HepG2 (cell line): Measurements from ENCODE around the gene ASTN2. TPM values are rescaled to one million over a fixed set of nuclear protein-coding genes. Genes with fewer than 3 reads are reported as not detected.

ENCODE experiments used
- ATAC-seq: fragments of 200-7000 bp; cut with Tn5 transposase; 3 replicates; pipeline ENCODE4 v1.9.1; 2020; ENCODE audit warnings: mild to moderate bottlenecking, moderate library complexity
- BruUV-seq: library from RNA; stranded (reverse); fragments of 400-500 nt; replicated peaks from 2 replicates; lab custom pipeline; 2021; lab: Mats Ljungman, UMichigan
- CTCF ChIA-PET: fragments of 300-600 bp; formaldehyde crosslinking; extraction: SDS; loops from one replicate; lab custom pipeline; 2021; ENCODE audit warnings: low total read pairs, inconsistent platforms, low intra/inter-chr PET ratio; lab: Yijun Ruan, JAX
- POLR2A ChIA-PET: fragments of 350-600 bp; sonication (Branson Sonifier 250); formaldehyde crosslinking; loops from one replicate; lab custom pipeline; 2020; ENCODE audit warnings: antibody characterized with exemption, inconsistent platforms; lab: Yijun Ruan, JAX
- DNase-seq: peaks from one replicate; pipeline ENCODE4 v3.0.0-alpha.2; 2015; ENCODE audit warnings: low spot score
- FAIRE-seq: peaks from 3 replicates; lab custom pipeline; 2011; peaks lifted over from hg19 to GRCh38; lab: Jason Lieb, UNC
- H2AFZ ChIP-seq: one replicate; pipeline ENCODE4 v1.6.1; 2011; ENCODE audit warnings: low read length, inconsistent platforms
- H3K27ac ChIP-seq: fragments of 300-600 bp; 3 replicates; pipeline ENCODE4 v1.8.0; 2011; ENCODE audit warnings: mixed run types, mild to moderate bottlenecking, mixed read lengths, low read length, inconsistent platforms; ENCODE audit not compliant: insufficient read depth; ENCODE audit errors: extremely low read length
- H3K27me3 ChIP-seq, 2 experiments: fragments of 200-600 bp in 1 of 2; 2 replicates in 1 of 2; 3 replicates in 1 of 2; pipeline versions ENCODE4 v1.6.0 to v1.8.0; 2011; ENCODE audit warnings: low read length in 2 of 2, mild to moderate bottlenecking in 2 of 2, moderate library complexity in 2 of 2, inconsistent platforms in 1 of 2; ENCODE audit not compliant: insufficient read depth in 2 of 2, control insufficient read depth in 1 of 2
- H3K36me3 ChIP-seq, 2 experiments: fragments of 200-600 bp in 1 of 2; replicated peaks in 1 of 2; 2 replicates in 1 of 2; 3 replicates in 1 of 2; pipeline versions ENCODE4 v1.5.1 to v1.8.0; 2011; ENCODE audit warnings: low read length in 2 of 2, inconsistent platforms in 1 of 2; ENCODE audit not compliant: insufficient read depth in 2 of 2, control insufficient read depth in 1 of 2
- H3K4me1 ChIP-seq: 2 replicates; pipeline ENCODE4 v1.5.1; 2012; ENCODE audit warnings: low read length, inconsistent platforms; ENCODE audit not compliant: insufficient read depth
- H3K4me2 ChIP-seq: 2 replicates; pipeline ENCODE4 v1.6.0; 2011; ENCODE audit warnings: low read depth, low read length, inconsistent platforms
- H3K4me3 ChIP-seq, 3 experiments: fragments of 200-600 bp in 1 of 3; sonication (generic), shearing (Covaris generic) in 1 of 3; replicated peaks in 1 of 3; 2 replicates each; pipeline ENCODE4 v1.5.1; 2011 to 2016; ENCODE audit warnings: low read length in 3 of 3, inconsistent platforms in 2 of 3, low read depth in 2 of 3, mild to moderate bottlenecking in 2 of 3, control low read depth in 1 of 3, mixed read lengths in 1 of 3; ENCODE audit not compliant: insufficient read depth in 1 of 3
- H3K79me2 ChIP-seq: one replicate; pipeline ENCODE4 v1.6.1; 2011; ENCODE audit warnings: low read length, inconsistent platforms; ENCODE audit not compliant: insufficient read depth
- H3K9ac ChIP-seq: 2 replicates; pipeline ENCODE4 v1.6.0; 2011; ENCODE audit warnings: mild to moderate bottlenecking, low read depth, low read length, inconsistent platforms; ENCODE audit not compliant: insufficient read depth
- H3K9me3 ChIP-seq: 2 replicates; pipeline ENCODE4 v1.5.1; 2012; ENCODE audit warnings: mild to moderate bottlenecking, low read length
- H4K20me1 ChIP-seq: 2 replicates; pipeline ENCODE4 v1.6.0; 2011; ENCODE audit warnings: inconsistent platforms, mild to moderate bottlenecking, low read length, moderate library complexity; ENCODE audit not compliant: insufficient read depth
- ATAD3A ChIP-seq: sonication (generic); formaldehyde crosslinking; IDR thresholded peaks from 2 replicates; pipeline ENCODE4 v1.4.0; 2020; ENCODE audit warnings: missing genetic modification reagents
- CCAR2 ChIP-seq: fragments of 200-400 bp; formaldehyde crosslinking; optimal IDR thresholded peaks from 2 replicates; pipeline ENCODE3; 2018; ENCODE audit warnings: low read depth, mild to moderate bottlenecking, low read length, moderate library complexity
- HCFC1 ChIP-seq: fragments of 150-350 bp; IDR thresholded peaks from 2 replicates; pipeline ENCODE4 v1.6.1; 2014; ENCODE audit warnings: low read depth, low read length
- HNF1A ChIP-seq, 2 experiments: sonication (generic) in 1 of 2; formaldehyde crosslinking in 1 of 2; IDR thresholded peaks; 2 replicates each; pipeline versions ENCODE4 v1.4.0 to v1.6.1; 2016 to 2020; ENCODE audit warnings: borderline replicate concordance in 1 of 2, low read depth in 1 of 2, mild to moderate bottlenecking in 1 of 2, missing genetic modification reagents in 1 of 2
- PHF21A ChIP-seq: sonication (generic); formaldehyde crosslinking; IDR thresholded peaks from 2 replicates; pipeline ENCODE4 v1.5.0; 2020; ENCODE audit warnings: mild to moderate bottlenecking, missing genetic modification reagents
- PLSCR1 ChIP-seq: sonication (generic); formaldehyde crosslinking; IDR thresholded peaks from 2 replicates; pipeline ENCODE4 v1.5.0; 2020; ENCODE audit warnings: missing genetic modification reagents, mild to moderate bottlenecking, borderline replicate concordance
- ZNF431 ChIP-seq: sonication (generic); formaldehyde crosslinking; IDR thresholded peaks from 2 replicates; pipeline ENCODE4 v1.9.0; 2022; ENCODE audit warnings: missing genetic modification reagents, low read depth, mild to moderate bottlenecking, borderline replicate concordance
- ZNF790 ChIP-seq: sonication (generic); formaldehyde crosslinking; IDR thresholded peaks from 2 replicates; pipeline ENCODE4 v1.8.0; 2022; ENCODE audit warnings: missing genetic modification reagents, mild to moderate bottlenecking, borderline replicate concordance
- WGBS: methylation state at CpG from one replicate; pipeline ENCODE4 v1.1.6; 2017; ENCODE audit warnings: low lambda C conversion rate; 5-methylcytosine and 5-hydroxymethylcytosine counted together
- in situ Hi-C: cut with HindIII; loops from 2 replicates; pipeline ENCODE4 v1.10.0; 2017; ENCODE audit warnings: low pct_unique_long_range_greater_than_20kb; ENCODE audit not compliant: extremely low pct_ligation_motif_present
- intact Hi-C: fragments of 100-400 bp; cut with micrococcal nuclease; formaldehyde crosslinking; loops from one replicate; pipeline ENCODE4 v1.10.0; 2022; ENCODE audit not compliant: unreplicated experiment
- polyA plus RNA-seq, 8 experiments: library from polyadenylated mRNA; depleted of rRNA in 3 of 8; stranded (reverse) in 7 of 8; unstranded in 1 of 8; fragments of >200 nt; fragmentation: Illumina TruSeq in 4 of 8; extraction: Trizol in 4 of 8; gene quantifications; 2 replicates each; pipeline versions ENCODE4 v1.2.1 to v1.2.3, GENCODE V29; 2011 to 2016; ENCODE audit warnings: low read depth in 4 of 8, missing spikeins in 1 of 8, mixed read lengths in 1 of 8; ENCODE audit not compliant: insufficient read depth in 1 of 8
- total RNA-seq, 5 experiments: library from RNA; depleted of rRNA; stranded (reverse); fragments of >200 nt; fragmentation: Illumina TruSeq; extraction: Trizol; gene quantifications; 2 replicates each; pipeline ENCODE4 v1.2.3, GENCODE V29; 2016; ENCODE audit warnings: low read depth in 1 of 5
- TF ChIP-seq, protein P1 (sequence below): sonication (generic); formaldehyde crosslinking; IDR thresholded peaks from 2 replicates; pipeline ENCODE4 v1.4.0; 2020; ENCODE audit warnings: low read depth, missing genetic modification reagents

The ASTN2 gene
- total and polyA plus RNA-seq, 2 of the 13 experiments (the other 11 are each of a cell fraction or from before 2014, with no cell fraction given), result 5.2 to 13.5 TPM

GRCh38 chr9:117080765-117081390 lies 334.0 kb downstream of the ASTN2 start (continued):
- TF ChIP-seq CCAR2, result no peak
- TF ChIP-seq HCFC1, result no peak
- no peak for TF ChIP-seq ATAD3A (CRISPR knock-in tag)
- TF ChIP-seq PLSCR1 (CRISPR knock-in tag), result no peak
- TF ChIP-seq, protein P1, sequence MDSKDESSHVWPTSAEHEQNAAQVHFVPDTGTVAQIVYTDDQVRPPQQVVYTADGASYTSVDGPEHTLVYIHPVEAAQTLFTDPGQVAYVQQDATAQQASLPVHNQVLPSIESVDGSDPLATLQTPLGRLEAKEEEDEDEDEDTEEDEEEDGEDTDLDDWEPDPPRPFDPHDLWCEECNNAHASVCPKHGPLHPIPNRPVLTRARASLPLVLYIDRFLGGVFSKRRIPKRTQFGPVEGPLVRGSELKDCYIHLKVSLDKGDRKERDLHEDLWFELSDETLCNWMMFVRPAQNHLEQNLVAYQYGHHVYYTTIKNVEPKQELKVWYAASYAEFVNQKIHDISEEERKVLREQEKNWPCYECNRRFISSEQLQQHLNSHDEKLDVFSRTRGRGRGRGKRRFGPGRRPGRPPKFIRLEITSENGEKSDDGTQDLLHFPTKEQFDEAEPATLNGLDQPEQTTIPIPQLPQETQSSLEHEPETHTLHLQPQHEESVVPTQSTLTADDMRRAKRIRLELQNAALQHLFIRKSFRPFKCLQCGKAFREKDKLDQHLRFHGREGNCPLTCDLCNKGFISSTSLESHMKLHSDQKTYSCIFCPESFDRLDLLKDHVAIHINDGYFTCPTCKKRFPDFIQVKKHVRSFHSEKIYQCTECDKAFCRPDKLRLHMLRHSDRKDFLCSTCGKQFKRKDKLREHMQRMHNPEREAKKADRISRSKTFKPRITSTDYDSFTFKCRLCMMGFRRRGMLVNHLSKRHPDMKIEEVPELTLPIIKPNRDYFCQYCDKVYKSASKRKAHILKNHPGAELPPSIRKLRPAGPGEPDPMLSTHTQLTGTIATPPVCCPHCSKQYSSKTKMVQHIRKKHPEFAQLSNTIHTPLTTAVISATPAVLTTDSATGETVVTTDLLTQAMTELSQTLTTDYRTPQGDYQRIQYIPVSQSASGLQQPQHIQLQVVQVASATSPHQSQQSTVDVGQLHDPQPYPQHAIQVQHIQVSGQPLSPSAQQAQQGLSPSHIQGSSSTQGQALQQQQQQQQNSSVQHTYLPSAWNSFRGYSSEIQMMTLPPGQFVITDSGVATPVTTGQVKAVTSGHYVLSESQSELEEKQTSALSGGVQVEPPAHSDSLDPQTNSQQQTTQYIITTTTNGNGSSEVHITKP (CRISPR knock-in tag), result no peak

- no peak for ATAC-seq
- ChIA-PET POLR2A (no interaction called here), CTCF (no interaction called here)
- no peak overlapping the region for H3K4me3 ChIP-seq
- no peak for FAIRE-seq
- H4K20me1 ChIP-seq, result no peaks in the 10 kb centered on the region
- no peaks in the 10 kb centered on the region for H3K27me3 ChIP-seq
- intact Hi-C loops, result no loop called here
- BruUV-seq, result no TSS peak
- in situ Hi-C loops, result no loop called here
- no peak overlapping the region for H3K4me2 ChIP-seq
- no peaks in the 10 kb centered on the region for H3K36me3 ChIP-seq
- WGBS, result 4% methylated on average over 8 of the region's 8 CpGs
- no peak for DNase-seq
- no peaks in the 10 kb centered on the region for H3K9me3 ChIP-seq
- no peak overlapping the region for H3K9ac ChIP-seq
- H3K4me1 ChIP-seq, result no peaks in the 10 kb centered on the region
- H3K27ac ChIP-seq, result no peak overlapping the region
- H3K79me2 ChIP-seq, result no peaks in the 10 kb centered on the region
- H2AFZ ChIP-seq, result no peak overlapping the region
- TF ChIP-seq ZNF790, result no peak
- TF ChIP-seq PHF21A (CRISPR knock-in tag), result no peak
- TF ChIP-seq HNF1A (IDR thresholded peaks at IDR 0.05; ENCODE audit: low read depth), result no peak
- TF ChIP-seq HNF1A (CRISPR knock-in tag; IDR thresholded peaks at IDR 0.05; ENCODE audit: borderline replicate concordance), result no peak
- TF ChIP-seq ZNF431 (CRISPR knock-in tag), result no peak
Measured at GRCh38 chr9:117076571-117077290, 338.1 kb downstream of the ASTN2 start.
